A549 treated with AZD2906 at 1 μM for 4 hours (cell line): ENCODE measurements around the gene IL12A. TPM values are rescaled to one million over a fixed set of nuclear protein-coding genes. Genes with fewer than 3 reads are reported as not detected.

ENCODE experiments used
- total RNA-seq: library from RNA; stranded (reverse); fragments of 200-300 nt; extraction: Qiagen RNA extraction; gene quantifications from 5 replicates; pipeline ENCODE4 v1.2.3, GENCODE V29; 2022

IL12A gene
- 0.97 to 1.8 TPM (median 1.1 TPM) in 5 replicates for total RNA-seq

DNA sequence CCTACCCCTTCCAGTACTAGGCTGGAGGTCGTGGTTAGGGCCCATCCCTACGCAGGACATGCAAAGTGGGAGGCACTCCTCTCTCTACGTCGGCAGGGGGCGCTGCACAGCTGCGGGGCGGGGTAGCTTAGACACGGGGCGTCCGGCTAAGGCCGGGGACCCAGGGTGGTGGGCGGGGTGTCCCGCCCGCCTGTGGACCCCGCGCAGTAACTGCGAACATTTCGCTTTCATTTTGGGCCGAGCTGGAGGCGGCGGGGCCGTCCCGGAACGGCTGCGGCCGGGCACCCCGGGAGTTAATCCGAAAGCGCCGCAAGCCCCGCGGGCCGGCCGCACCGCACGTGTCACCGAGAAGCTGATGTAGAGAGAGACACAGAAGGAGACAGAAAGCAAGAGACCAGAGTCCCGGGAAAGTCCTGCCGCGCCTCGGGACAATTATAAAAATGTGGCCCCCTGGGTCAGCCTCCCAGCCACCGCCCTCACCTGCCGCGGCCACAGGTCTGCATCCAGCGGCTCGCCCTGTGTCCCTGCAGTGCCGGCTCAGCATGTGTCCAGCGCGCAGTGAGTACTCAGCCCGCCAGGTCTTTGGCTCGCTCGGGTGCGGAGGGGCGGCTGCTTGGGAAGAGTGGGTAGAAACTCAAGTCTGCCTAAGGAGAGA lies at the start of gene IL12A:
IL12A (plus strand) TSS at position 219 of the 655 bp plus-strand sequence.

Other genes with a start within 250 kb of the IL12A start
- 1.3 to 4.9 TPM (median 2.5 TPM) in 5 replicates for gene SCHIP1, start 149.0 kb upstream of the IL12A start, total RNA-seq
- 0.92 to 1.4 TPM (median 1.2 TPM) in 5 replicates for gene C3orf80, start 236.6 kb downstream of the IL12A start, total RNA-seq